Activated effector memory CD4-positive, alpha-beta T cell treated with anti-CD3 and anti-CD28 coated beads, Interleukin-2, amount 50 U/mL, for 16 hours (primary cell): ENCODE results near the gene STXBP3.
A peak's percentile ranks its signal among the peaks of the same experiment; 100 is the strongest.

Experiments used
- DNase-seq: peaks from one replicate; pipeline ENCODE4 v3.0.0-alpha.2; 2020

The STXBP3 gene

GRCh38 chr1:108811611-108812010, 65.1 kb downstream of the STXBP3 start:
- no peak for DNase-seq

GRCh38 chr1:108813326-108813725, 66.9 kb downstream of the STXBP3 start:
- DNase-seq, result no peak

GRCh38 chr1:108814343-108815125, 68.1 kb downstream of the STXBP3 start:
- DNase-seq, result no peak

GRCh38 chr1:108815566-108815965, 69.1 kb downstream of the STXBP3 start:
- no peak for DNase-seq

DNA sequence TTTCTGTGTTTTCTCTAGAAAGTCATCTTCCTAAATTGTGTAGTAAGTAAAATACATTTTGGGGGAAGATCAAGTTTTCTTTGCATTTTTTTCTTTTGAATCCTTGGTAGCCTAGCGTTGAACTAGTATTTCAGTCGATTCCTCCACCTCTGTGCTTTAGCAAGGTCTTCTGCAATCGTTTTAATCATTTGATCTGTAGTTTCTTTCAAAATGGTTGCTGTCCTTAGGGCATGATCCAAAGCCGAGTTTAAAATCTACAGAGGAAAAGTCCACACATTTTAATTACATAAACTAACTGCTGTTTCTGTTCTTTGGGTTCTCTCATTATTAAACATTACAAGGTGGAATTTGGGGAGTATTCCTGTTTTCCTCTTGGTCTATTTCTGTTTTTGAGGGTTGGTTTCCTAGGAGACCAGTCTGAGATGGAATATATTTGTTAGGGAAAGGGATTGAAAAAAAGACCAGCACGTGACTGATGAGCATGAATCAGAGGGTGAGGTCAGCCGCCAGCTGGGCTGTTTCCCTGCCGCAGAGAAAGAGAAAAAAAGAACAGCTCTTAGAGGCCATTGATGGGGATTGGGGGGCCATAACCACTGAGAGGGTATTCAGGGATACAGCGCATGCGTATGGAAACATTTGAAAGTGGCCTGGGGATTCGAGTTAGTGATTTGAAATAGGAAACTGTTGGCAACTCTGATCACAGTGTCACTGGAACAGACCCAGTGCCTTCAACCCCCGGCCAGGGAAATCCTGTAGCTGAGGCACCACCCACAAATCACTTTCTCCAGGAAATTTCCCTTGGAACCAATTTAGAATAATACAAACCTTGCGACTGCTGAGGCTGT, 69.8 kb downstream of the STXBP3 start:
- no peak for DNase-seq

GRCh38 chr1:108817016-108817415, 70.5 kb downstream of the STXBP3 start:
- no peak for DNase-seq

- no peak for DNase-seq
These were observed 71.3 kb downstream of the STXBP3 start for GRCh38 chr1:108817811-108818210.

GRCh38 chr1:108819878-108820277, 73.4 kb downstream of the STXBP3 start:
- DNase-seq, result no peak

DNA sequence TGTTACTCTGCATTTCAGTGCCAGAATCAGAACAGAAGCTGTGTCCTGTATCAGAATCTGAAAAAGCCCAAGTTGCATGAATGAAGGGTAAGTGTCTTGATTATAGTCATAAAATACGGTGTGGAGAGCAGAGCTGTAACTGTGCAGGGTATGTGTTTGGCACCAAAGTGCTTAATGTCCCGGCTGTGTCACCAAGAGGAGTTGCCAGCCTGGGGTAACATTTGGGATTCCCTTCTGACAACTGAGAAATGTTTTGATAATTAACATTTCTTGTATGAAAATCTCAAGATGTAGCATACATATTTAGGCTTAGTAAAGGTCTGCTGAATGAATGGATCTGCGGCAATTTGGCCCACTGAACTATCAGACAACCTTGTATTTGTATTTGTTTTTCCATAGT, 77.2 kb downstream of the STXBP3 start:
- no peak for DNase-seq

GRCh38 chr1:108824051-108824450, 77.6 kb downstream of the STXBP3 start:
- no peak for DNase-seq

GRCh38 chr1:108826081-108826635, 79.7 kb downstream of the STXBP3 start:
- no peak for DNase-seq

DNA sequence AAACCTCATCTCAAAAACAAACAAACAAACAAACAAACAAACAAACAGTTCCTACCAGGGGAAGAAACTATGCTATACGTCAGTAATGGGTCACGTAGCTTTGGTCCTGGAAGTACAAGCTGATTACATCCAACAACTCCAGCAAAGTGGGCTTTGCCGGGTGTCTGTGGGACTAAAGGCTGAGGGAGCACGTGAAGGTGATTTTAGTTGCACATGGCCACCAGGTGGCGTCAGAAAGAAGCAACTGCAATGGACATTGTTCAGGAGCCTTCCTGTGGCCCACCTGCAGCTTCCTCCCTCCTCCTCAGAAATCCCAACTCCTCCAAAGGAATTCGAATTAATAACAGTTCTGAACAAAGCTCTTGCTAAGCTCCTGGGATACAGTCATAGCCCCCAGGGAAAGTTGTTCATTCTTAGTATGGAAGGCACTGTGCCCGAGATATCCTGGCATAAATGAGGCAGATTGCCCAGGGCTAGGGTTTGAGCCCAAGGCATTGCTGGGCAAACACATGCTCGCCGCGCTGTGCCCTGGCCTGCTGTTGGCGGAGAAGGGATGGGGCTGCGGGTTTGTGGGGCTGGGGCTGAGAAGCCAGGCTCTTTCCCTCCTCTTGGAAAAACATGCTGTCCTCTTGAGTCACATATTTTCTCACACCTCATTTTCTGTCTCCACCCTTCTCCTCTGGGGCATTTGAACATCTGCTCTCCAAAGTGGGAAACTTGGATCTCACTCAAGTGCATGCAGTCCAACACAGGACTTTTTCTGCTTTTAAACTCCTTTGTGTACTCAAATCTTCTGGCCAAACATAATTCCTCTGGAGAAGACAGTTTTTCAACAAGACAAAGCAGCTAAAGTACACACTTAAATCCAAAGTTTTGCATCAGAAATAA, 81.8 kb downstream of the STXBP3 start:
- peak; percentile 82 for DNase-seq

GRCh38 chr1:108829498-108829916, 83.0 kb downstream of the STXBP3 start:
- DNase-seq, result no peak

GRCh38 chr1:108830119-108831008, 83.9 kb downstream of the STXBP3 start:
- no peak for DNase-seq

DNA sequence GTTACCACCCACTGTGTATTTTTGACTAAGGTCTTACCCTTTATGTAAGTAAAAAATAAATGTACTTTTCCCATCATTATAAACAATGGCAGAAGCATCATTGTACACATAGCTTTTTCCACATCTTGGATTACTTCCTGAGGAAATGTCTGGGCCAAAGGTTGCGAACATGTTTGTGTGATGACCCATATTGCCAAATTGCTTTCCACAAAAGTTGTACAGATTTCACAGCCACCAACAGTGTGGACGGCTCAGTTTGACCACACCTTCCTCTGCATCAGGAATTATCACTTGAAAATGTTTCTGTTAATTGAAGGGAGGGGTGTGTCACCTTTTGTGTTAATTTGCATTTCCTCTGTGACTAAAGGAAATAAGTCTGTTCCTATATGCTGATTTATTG, 84.8 kb downstream of the STXBP3 start:
- DNase-seq, result no peak

GRCh38 chr1:108832929-108833328, 86.5 kb downstream of the STXBP3 start:
- DNase-seq, result no peak

- DNase-seq, result no peak
These were observed 95.2 kb downstream of the STXBP3 start for GRCh38 chr1:108841703-108842102.

DNA sequence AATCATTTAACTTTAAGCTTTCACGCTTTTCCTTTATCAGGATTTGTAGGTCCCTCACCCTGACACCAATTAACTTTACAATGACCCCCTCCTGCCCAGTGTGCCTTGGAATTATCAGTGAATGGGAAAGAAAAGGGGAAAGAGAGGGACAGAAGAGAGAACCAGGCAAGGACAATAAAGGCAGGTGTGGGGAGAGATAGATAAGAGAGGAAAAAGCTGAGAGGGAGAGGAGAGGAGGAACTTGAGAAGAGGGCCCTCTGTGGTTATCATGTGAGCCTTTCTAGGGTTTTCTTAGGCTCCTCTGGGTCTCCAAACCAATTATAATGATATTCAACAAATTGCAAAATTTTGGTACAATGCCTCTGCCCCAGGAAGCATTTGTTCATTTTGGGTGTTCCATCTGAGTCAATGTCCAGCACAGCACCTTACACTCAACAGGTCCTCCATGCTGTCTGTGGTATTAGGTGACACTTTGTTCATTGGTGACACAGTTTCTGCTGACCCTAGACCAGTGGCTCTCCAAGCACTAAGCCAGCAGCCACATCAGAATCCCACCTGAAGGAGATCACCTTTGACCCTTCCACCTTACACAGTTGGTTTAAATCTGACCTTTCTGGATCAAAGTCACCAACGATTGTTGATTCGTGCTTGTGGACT, 96.2 kb downstream of the STXBP3 start:
- DNase-seq, result no peak

GRCh38 chr1:108843390-108844137, 97.1 kb downstream of the STXBP3 start:
- DNase-seq, result no peak

DNA sequence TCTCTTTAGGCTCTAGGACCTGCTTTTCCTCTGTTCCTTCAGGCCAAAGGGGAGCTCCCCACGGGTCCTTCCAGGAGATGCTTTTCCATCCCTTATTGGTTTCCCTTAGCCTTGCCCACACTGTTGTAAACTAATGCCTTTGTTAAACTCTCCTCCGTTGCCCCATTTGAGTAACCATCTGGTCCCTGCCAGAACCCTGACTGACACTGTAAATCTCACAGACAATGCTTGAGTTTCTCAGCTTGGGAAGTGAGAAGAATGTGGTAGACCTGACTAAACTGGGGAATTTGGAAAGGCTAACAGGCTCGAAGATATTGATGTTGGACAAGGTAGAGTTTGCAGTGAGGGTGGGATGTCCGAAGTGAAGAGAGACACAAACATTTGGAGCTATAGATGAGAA, 99.0 kb downstream of the STXBP3 start:
- DNase-seq, result no peak
